G401 (cell line): ENCODE measurements around the gene EFR3B. TPM values are rescaled to one million over a fixed set of nuclear protein-coding genes. Genes with fewer than 3 reads are reported as not detected.
"Not testable (repeated sequence)": the region's sequence is repeated elsewhere in the genome, so short reads cannot be mapped to it uniquely, and the experiment has no call there.

Experiments used
- DNase-seq: peaks from one replicate; pipeline ENCODE4 v3.0.0-alpha.2; 2015; ENCODE audit warnings: low spot score
- in situ Hi-C: cut with HindIII; loops from 2 replicates; pipeline ENCODE4 v1.10.0; 2016; ENCODE audit warnings: low sequenced_read_pairs, mixed read lengths
- total RNA-seq: library from RNA; depleted of rRNA; stranded (reverse); fragments of >200 nt; shearing (Covaris generic); gene quantifications from 2 replicates; pipeline ENCODE4 v1.2.3, GENCODE V29; 2014

EFR3B gene
- total RNA-seq, 1 experiment from 2014 or later = 0.37 TPM

GRCh38 chr2:25091265-25091664 is 49.4 kb downstream of the EFR3B start:
- in situ Hi-C loops = no loop called here
- DNase-seq = no peak

- in situ Hi-C loops = no loop called here
- no peak for DNase-seq
Measured at GRCh38 chr2:25098056-25098455, 56.2 kb downstream of the EFR3B start.

- DNase-seq = peak; percentile 94
- in situ Hi-C loops = no loop called here
Measured at GRCh38 chr2:25098670-25099486, 57.0 kb downstream of the EFR3B start.

- in situ Hi-C loops, DNase-seq: not testable (repeated sequence)
Measured at GRCh38 chr2:25102352-25102751, 60.5 kb downstream of the EFR3B start.

- in situ Hi-C loops = no loop called here
- no peak for DNase-seq
Measured at GRCh38 chr2:25103287-25103871, 61.5 kb downstream of the EFR3B start.

- in situ Hi-C loops = no loop called here
Measured at GRCh38 chr2:25104736-25105135, 62.9 kb downstream of the EFR3B start.

GRCh38 chr2:25105336-25106085 is 63.6 kb downstream of the EFR3B start:
- in situ Hi-C loops = no loop called here
- no peak for DNase-seq

More at GRCh38 chr2:25104736-25105135, 62.9 kb downstream of the EFR3B start:
- DNase-seq = no peak

GRCh38 chr2:25109822-25110221 is 67.9 kb downstream of the EFR3B start:
- no peak for DNase-seq
- in situ Hi-C loops = no loop called here

GRCh38 chr2:25112113-25112512 is 70.2 kb downstream of the EFR3B start:
- in situ Hi-C loops = no loop called here
- no peak for DNase-seq

GRCh38 chr2:25115249-25115883 is 73.5 kb downstream of the EFR3B start:
- in situ Hi-C loops = no loop called here
- DNase-seq = no peak

- in situ Hi-C loops = no loop called here
Measured at GRCh38 chr2:25115902-25116301, 74.0 kb downstream of the EFR3B start.

GRCh38 chr2:25116956-25117355 is 75.1 kb downstream of the EFR3B start:
- DNase-seq = no peak
- in situ Hi-C loops = no loop called here

More at GRCh38 chr2:25115902-25116301, 74.0 kb downstream of the EFR3B start:
- DNase-seq = no peak

GRCh38 chr2:25119263-25119662 is 77.4 kb downstream of the EFR3B start:
- DNase-seq = no peak
- in situ Hi-C loops = no loop called here

GRCh38 chr2:25122367-25122766 is 80.5 kb downstream of the EFR3B start:
- in situ Hi-C loops = no loop called here
- DNase-seq = no peak

GRCh38 chr2:25123682-25124081 is 81.8 kb downstream of the EFR3B start:
- in situ Hi-C loops = no loop called here
- DNase-seq = no peak

GRCh38 chr2:25125189-25125588 is 83.3 kb downstream of the EFR3B start:
- no peak for DNase-seq
- in situ Hi-C loops = no loop called here

- no peak for DNase-seq
- in situ Hi-C loops = no loop called here
Measured at GRCh38 chr2:25125976-25126375, 84.1 kb downstream of the EFR3B start.

- in situ Hi-C loops, DNase-seq: not testable (repeated sequence)
Measured at GRCh38 chr2:25127071-25127470, 85.2 kb downstream of the EFR3B start.

- in situ Hi-C loops = no loop called here
- DNase-seq = peak; percentile 25
Measured at GRCh38 chr2:25127646-25128045, 85.8 kb downstream of the EFR3B start.
